ENCODE results near the gene GYPC. TPM values are rescaled to one million over a fixed set of nuclear protein-coding genes. Genes with fewer than 3 reads are reported as not detected.

GYPC gene
- total RNA-seq, 1 experiment from 2014 or later: 0.75 TPM

- intact Hi-C loops (cut with micrococcal nuclease; ENCODE audit: unreplicated experiment): no loop called here
- BruUV-seq (replicated peaks): no TSS peak
- H3K36me3 ChIP-seq (ENCODE audit: insufficient read depth, low read length, poor library complexity, severe bottlenecking): no peaks in the 10 kb centered on the region
Measured at GRCh38 chr2:126658319-126658904, 2.5 kb downstream of the GYPC start.

DNA sequence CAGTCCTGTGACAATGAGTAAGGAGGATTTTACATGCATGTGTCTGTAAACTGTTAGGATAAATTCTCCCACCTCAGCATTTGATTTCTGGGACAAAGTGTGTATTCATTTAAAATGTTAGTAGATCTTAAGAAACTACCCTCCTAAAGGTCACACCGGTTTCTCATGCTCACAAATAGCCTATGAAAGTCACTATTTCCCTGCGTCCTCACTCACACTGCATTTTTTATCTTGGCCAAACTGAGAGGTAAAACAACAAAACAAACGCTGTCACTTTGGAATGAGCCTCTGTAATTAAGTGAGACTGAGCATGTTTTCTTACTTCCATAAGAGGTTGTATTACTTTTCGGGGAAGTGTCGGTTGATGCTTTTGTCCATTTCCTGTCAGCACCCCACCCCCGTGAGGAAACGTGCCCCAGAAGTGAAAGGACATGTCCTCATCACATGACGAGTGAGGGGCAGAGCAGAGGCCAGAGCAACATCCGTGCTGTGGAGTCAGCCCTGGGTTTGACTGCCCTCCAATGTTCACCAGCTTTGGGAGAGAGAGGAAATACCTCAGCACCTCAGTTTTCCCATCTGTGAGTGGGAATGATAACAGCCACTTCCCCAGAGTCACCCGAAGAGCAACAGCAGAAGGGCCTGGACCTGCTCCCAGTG is 3.1 kb downstream of the GYPC start:
- intact Hi-C loops (cut with micrococcal nuclease; ENCODE audit: unreplicated experiment): no loop called here
- CTCF ChIA-PET: no interaction called here
- Histone ChIP-seq H3K27me3 (replicated peaks; ENCODE audit: insufficient read depth, low read depth, low read length, poor library complexity) (no peaks in the 10 kb centered on the region), H3K4me3 (ENCODE audit: low read depth, low read length, poor library complexity, severe bottlenecking) (no peak overlapping the region), H3K9me3 (ENCODE audit: low read depth, low read length, poor library complexity, severe bottlenecking) (no peaks in the 10 kb centered on the region), H3K4me1 (ENCODE audit: insufficient read depth, low read length, poor library complexity, severe bottlenecking) (peaks cover 25% of the 10 kb centered on the region), H3K27ac (ENCODE audit: low read depth, low read length, poor library complexity, severe bottlenecking) (no peak overlapping the region), H3K36me3 (ENCODE audit: insufficient read depth, low read length, poor library complexity, severe bottlenecking) (no peaks in the 10 kb centered on the region)
- DNase-seq (ENCODE audit: low spot score): no peak
- POLR2A ChIA-PET (ENCODE audit: low non-redundant PET): no interaction called here
- BruUV-seq (replicated peaks): no TSS peak
- TF ChIP-seq CTCF (conservative IDR thresholded peaks at IDR 0.05; ENCODE audit: low read depth, low read length) (no peak), EZH2 (IDR thresholded peaks at IDR 0.05; ENCODE audit: borderline replicate concordance, low read depth, low read length, poor library complexity, severe bottlenecking) (no peak)

More at GRCh38 chr2:126658319-126658904, 2.5 kb downstream of the GYPC start:
- Histone ChIP-seq H3K27ac (ENCODE audit: low read depth, low read length, poor library complexity, severe bottlenecking) (no peak overlapping the region), H3K9me3 (ENCODE audit: low read depth, low read length, poor library complexity, severe bottlenecking) (no peaks in the 10 kb centered on the region), H3K4me1 (ENCODE audit: insufficient read depth, low read length, poor library complexity, severe bottlenecking) (peaks cover 25% of the 10 kb centered on the region), H3K27me3 (replicated peaks; ENCODE audit: insufficient read depth, low read depth, low read length, poor library complexity) (no peaks in the 10 kb centered on the region), H3K4me3 (ENCODE audit: low read depth, low read length, poor library complexity, severe bottlenecking) (no peak overlapping the region)
- DNase-seq (ENCODE audit: low spot score): no peak
- ChIA-PET CTCF (no interaction called here), POLR2A (ENCODE audit: low non-redundant PET) (no interaction called here)
- TF ChIP-seq EZH2 (IDR thresholded peaks at IDR 0.05; ENCODE audit: borderline replicate concordance, low read depth, low read length, poor library complexity, severe bottlenecking): no peak
- TF ChIP-seq CTCF (conservative IDR thresholded peaks at IDR 0.05; ENCODE audit: low read depth, low read length): no peak

DNA sequence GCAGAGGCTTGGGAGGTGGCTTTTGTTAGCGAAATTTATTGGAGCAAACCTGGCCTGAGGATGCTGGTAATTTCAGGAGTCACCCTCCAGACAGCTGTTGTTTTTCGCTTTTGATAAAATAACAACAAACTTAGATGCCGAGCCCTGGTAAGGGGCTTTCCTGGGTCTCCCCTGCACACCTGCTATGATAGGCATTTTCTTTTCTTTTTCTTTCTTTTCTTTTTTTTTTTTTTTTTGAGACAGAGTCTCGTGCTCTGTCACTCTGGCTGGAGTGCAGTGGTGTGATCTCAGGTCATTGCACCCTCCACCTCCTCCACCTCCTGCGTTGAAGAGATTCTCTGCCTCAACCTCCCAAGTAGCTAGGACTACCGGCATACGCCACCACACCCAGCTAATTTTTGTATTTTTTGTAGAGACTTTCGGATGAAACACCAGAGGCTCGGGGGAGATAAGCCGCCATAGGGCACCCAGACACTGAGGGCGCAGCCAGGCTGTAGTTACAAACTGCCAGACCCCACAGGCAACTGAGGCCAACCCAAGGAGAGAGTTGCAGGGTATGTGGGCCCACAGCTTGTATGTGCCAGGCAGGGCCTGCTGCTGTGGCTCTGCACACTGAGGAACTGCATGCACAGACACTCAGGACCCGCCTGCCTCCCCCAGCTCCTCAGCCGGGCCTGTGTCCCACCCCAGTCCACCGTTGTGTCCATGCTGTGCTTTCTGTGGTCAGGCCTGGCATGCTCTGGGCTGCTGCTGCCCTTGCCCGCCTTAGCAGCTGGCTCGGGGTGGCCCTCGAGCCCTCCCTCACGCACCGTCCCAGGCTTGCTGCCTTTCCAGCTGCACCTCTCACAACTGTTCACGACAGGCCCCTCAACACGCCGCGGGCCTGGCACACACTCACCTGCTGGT is 3.9 kb downstream of the GYPC start:
- TF ChIP-seq EZH2 (IDR thresholded peaks at IDR 0.05; ENCODE audit: borderline replicate concordance, low read depth, low read length, poor library complexity, severe bottlenecking): no peak
- TF ChIP-seq CTCF (conservative IDR thresholded peaks at IDR 0.05; ENCODE audit: low read depth, low read length): no peak
- POLR2A ChIA-PET (ENCODE audit: low non-redundant PET): no interaction called here

More for the DNA sequence above, 3.9 kb downstream of the GYPC start:
- CTCF ChIA-PET: no interaction called here
- no peak overlapping the region for H3K27ac ChIP-seq (ENCODE audit: low read depth, low read length, poor library complexity, severe bottlenecking)
- no peak for DNase-seq (ENCODE audit: low spot score)
- H3K27me3 ChIP-seq (replicated peaks; ENCODE audit: insufficient read depth, low read depth, low read length, poor library complexity): no peaks in the 10 kb centered on the region
- no peaks in the 10 kb centered on the region for H3K9me3 ChIP-seq (ENCODE audit: low read depth, low read length, poor library complexity, severe bottlenecking)
- H3K4me1 ChIP-seq (ENCODE audit: insufficient read depth, low read length, poor library complexity, severe bottlenecking): peaks cover 25% of the 10 kb centered on the region
- intact Hi-C loops (cut with micrococcal nuclease; ENCODE audit: unreplicated experiment): no loop called here
- BruUV-seq (replicated peaks): no TSS peak
- H3K36me3 ChIP-seq (ENCODE audit: insufficient read depth, low read length, poor library complexity, severe bottlenecking): no peaks in the 10 kb centered on the region
- H3K4me3 ChIP-seq (ENCODE audit: low read depth, low read length, poor library complexity, severe bottlenecking): no peak overlapping the region

Data from A673 (cell line).